A172 (cell line): ENCODE results near the gene NPHP1. TPM values are rescaled to one million over a fixed set of nuclear protein-coding genes. Genes with fewer than 3 reads are reported as not detected.
"Not testable (repeated sequence)": the region's sequence is repeated elsewhere in the genome, so short reads cannot be mapped to it uniquely, and the experiment has no call there.

Experiments
- DNase-seq: peaks from one replicate; pipeline ENCODE4 v3.0.0-alpha.2; 2015; ENCODE audit warnings: low spot score
- total RNA-seq: library from RNA; depleted of rRNA; stranded (reverse); fragments of >200 nt; shearing (Covaris generic); gene quantifications from 2 replicates; pipeline ENCODE4 v1.2.3, GENCODE V29; 2014

Gene NPHP1
- total RNA-seq, 1 experiment from 2014 or later, result 17.4 TPM

DNA sequence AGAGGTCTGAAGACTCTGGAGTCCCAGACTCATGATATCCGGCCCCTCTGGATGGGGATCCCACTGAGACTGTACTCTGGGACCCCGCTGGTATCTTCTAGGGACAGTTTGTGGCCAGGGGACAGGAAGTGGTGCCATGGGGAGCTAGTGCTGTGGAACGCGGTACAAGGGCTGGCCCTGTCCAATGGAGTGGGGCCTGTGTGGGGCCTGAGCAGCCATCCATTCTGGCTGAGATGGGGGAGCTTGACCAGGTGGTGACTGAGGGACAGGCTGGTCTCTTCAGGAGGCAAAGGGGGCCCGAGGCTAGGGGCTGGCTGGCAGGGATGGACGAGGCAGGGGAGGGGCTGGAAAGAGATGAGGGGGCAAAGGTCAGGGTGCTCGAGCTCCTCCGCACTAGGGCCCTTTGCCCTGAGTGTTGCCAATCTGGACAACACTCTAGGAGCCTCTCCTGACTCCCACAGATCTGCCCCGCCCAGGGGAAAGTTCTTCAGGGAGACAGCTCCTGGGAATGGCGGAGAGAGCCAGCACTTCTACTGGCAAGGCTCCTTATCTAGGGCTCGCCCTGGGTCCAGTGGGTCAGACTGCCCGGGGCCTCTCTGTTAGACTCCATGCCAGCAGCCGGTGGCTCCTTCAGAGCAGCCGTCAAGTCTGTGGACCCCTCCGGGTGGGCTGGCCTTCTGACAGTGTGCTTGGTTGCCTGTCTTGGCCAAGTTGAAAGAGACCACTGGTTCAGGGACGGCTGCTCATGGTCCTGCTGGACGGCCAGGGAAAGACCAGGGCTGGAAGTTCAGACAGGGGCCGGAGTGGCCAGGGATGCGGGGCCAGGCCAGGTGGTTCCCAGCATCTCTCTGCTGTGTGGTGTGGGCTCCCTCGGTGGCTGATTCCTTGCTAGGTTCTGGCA, 101.5 kb downstream of the NPHP1 start:
- DNase-seq, result no peak

DNA sequence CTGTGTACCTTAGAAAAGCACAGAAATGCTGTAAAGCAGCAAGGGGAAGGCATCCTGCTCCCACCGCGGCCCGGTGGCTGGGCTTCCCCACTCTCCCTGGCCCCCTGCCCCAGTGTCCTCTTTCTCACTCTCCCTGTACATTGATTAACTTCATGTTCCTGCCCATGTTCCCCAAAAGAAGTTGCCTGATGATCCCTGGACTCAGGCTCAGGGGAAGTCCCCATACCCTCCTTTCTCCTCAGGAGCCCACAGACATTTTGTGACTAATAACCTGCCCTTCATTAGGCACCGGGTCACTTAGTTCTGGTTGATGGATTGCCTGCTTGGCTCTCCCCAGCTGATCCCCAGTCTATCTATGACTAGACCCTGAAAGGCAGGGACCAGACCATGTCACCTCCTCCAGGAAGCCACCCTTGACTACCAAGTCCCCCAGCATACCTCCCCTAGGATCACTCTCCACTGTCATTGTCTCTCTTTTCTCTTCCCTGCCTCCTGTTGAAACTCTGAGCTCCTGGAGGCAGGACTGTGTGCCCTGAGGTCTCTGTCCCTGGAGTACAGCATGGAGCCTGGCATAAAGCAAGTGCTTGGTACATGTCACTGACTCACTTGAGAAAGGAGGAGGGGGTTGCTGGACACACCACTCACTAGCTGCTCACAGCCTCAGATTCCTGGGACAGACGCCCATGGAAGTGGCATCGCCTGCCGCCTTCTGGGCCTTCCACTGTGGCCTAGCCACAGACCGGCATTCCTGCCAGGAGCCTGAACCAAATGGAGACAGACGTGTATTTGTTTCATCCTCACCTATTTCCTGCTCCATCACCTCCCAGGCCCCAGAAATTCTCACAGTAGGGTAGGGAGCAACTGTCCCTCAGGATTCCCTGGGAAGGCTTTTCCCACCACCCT, 102.7 kb downstream of the NPHP1 start:
- peak; percentile 96 for DNase-seq

DNA sequence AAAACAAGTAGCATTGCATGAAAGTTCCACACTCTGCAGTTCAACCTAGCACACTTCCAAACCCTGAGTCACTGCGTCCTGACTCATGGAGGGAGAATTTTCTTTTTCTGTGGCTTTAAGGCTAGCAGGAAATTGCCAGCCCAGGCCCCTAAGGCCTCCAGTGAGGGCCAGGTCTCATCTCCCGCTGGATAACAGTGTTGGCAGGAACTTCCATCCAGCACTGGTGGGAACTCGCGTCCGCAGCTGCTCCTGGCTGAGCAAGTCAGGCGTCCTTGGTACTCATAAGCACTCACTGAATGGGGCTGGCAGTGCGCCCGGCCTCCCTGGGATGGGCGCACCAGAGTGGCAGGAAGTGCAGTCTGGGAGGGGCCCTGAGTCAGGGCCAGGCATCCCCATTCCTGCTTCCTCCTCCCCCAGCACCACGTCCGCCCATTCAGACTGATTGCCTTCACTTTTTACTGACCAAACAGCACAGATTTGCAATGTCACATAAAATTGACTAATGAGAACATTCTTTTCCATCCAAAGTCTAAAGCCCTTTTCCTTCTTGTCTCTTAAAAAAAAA, 103.5 kb downstream of the NPHP1 start:
- peak; percentile 100 for DNase-seq

GRCh38 chr2:110100880-110101279, 103.9 kb downstream of the NPHP1 start:
- DNase-seq, result not testable (repeated sequence)

- DNase-seq, result no peak
Observed at GRCh38 chr2:110100480-110100879, 104.3 kb downstream of the NPHP1 start.

DNA sequence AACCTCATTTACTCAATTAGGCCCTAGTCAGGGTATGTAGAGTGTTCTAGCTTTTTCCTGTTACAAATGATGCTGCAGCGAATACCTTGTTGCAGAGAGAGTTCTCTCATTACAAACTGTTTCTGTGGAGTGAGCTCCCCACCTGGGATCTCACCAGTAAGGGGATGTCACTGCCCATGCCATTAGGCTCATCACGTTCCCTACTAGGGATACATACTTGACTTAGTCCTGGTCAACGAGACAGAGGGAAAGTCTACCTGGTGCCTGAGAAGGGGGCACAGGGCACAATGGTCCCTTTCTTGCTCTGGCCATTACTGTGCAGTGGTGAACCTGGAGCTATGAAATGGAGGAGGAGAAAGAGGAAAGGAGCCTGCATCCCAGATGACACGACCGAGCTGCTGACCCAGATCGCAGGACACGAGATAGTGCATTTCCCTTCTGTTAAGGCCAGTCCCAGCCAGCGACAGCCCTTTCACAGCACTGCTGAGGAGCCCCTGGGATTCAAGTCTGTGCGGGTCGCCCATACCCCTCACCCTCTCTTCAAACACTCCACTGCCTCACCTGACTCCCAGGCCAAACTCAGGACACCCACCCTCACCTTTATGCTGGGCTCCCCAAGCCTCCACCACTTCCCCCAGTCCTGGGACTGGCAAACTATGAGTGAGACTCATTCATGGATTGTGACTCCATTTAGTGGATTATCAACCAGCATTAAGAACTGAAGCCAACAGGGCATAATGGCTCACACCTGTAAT, 105.2 kb downstream of the NPHP1 start:
- no peak for DNase-seq

DNA sequence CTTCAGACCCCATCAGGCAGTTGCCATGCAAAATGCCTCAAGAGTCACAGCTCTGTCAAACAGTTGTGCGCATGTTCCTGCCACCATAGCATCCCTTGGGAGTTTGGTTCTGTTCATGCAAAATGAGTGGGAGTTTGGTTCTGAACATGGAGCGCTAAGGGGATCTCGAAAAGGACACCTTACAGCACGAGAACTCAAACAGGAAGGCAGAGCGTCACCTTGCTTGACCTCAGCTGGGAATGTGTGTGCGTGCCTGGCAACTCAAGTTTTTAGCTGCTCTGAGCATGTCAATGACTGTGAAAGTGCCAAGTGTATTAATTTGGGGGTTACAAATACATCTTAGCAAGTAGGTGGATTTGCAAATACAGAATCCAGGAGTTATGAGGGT, 105.8 kb downstream of the NPHP1 start:
- DNase-seq, result no peak

DNA sequence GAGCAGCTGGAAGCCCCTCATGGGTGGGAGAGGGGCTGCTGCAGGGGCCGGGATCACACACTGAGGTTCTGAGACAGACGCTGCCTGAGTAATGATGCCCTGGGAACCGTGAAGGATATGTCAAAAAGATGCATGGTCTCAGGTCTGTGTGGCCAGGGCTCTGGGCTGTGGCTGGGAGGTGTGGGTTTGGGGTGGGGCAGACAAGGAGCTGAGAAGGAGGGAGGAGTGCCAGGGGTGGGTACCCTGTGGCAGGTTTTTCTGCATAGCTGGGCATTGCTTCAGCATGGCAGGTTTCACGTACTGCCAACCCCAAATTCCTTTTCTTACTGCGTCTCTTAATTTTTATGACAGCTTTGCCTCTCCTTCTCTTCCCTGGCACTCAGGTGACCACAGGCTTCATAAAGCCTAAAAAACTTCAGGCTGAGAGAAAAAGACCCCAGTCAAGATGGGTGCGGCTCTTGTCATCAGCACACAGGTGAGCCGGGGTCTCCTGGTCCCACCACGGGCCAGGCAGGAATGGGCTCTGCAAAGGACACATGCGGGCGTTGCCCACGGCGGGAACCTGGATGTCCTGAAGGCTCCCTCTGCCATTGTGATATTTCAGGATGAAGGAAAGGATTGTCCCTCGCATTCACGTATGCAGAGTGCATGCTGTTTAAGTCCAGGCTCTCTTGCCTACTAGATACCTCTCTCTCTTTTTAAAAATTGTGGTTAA, 107.2 kb downstream of the NPHP1 start:
- DNase-seq, result peak; percentile 45

DNA sequence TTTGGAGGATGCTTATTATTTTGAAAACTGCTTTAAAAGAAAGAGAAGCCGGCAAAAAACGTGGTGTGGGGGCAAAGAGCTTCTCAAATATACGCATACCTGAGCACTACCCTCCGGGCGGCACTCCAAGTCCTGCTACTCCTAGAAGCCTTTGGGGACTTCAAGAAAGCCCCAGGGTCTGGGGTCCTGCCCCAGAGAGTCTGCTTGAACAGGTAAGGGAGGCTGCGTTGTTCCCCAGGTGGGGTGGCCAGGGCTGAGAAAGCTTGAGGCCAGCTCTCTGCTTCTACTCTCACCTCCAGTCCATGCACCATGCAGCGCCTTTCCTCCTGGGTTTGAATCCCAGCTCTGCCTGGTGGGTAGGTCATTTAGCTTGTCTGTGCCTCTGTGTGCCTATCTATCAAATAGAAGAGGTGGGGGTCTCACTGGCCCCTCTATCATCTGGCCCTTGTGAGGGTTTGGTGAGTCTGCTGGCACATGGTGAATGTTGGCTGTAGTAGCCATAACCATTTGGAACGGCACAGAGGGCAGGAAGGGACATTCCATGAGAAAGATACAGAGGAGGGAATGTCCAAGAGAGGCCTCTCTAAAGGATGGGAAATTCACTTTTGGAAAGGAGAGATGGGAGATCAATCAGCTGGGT, 108.7 kb downstream of the NPHP1 start:
- DNase-seq, result no peak

GRCh38 chr2:110094884-110095534, 109.8 kb downstream of the NPHP1 start:
- not testable (repeated sequence) for DNase-seq

DNA sequence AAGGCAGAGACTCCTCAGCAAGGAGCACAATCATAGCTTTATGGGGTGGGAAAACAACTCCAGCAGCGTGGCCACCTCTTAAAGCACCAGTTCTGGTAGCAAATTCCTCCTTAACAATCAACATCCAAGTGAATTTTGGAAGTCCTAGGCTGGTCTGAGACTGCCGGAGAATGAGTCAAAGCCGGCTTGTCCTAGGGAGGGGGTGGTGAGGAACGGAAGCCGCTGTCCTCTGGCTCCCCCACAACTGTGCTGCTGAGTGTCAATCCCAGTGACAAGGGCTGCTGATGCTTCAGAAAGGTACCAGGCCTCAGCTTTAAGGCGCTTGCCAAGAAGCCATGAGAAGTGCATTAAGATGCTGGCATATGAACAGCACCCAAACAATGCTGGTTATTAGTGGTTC, 110.9 kb downstream of the NPHP1 start:
- DNase-seq, result not testable (repeated sequence)

GRCh38 chr2:110090164-110090563, 114.6 kb downstream of the NPHP1 start:
- DNase-seq, result not testable (repeated sequence)

- DNase-seq, result not testable (repeated sequence)
Observed at GRCh38 chr2:110083757-110084156, 121.1 kb downstream of the NPHP1 start.

DNA sequence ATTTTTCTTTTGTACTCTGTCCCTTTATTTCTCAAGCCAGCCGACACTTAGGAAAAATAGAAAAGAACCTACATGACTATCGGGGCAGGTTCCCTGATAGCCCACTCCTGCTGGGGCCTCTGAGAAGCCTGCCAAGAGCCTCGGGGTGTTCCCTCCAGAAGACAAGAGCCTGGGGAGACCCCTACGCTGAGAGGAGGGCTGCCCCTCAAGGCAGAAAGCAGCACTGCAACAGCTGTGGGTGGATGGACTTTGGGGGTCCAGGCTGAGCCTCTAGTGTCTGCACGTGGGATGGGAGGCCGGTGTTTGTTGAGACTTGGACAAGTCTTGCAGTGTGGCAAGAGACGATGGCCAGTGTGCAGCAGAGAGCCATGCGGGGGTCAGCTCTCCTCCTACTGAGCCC, 121.7 kb downstream of the NPHP1 start:
- not testable (repeated sequence) for DNase-seq

DNA sequence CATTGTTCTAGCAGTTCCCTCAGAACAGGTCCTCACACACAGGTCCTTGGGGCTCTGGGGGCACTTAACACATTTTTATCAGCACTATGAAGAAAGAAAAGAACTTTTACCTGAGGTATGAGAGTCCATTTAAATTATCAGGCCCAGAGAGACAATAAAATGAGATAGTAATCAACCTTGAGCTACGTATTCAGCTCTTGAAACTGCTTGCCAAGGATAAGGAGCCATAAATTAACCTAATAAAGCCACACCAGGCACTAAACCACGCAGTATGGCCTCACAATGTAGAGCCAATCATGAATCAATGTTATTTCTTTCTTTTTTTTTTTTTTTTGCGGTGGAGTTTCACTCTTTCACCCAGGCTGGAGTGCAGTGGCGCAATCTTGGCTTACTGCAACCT, 126.7 kb downstream of the NPHP1 start:
- not testable (repeated sequence) for DNase-seq

GRCh38 chr2:110075896-110076295, 128.9 kb downstream of the NPHP1 start:
- not testable (repeated sequence) for DNase-seq
